MCF 10A (cell line): ENCODE measurements around the gene PPARD. TPM values are rescaled to one million over a fixed set of nuclear protein-coding genes. Genes with fewer than 3 reads are reported as not detected.
A peak's percentile ranks its signal among the peaks of the same experiment; 100 is the strongest.

Source experiments
- BruUV-seq: library from RNA; stranded (reverse); fragments of 400-500 nt; replicated peaks from 2 replicates; lab custom pipeline; 2021; lab: Mats Ljungman, UMichigan
- CTCF ChIA-PET: fragments of 300-600 bp; sonication (Branson Sonifier 250); formaldehyde crosslinking; extraction: SDS; loops from one replicate; lab custom pipeline; 2021; ENCODE audit warnings: antibody characterized with exemption, inconsistent platforms; lab: Yijun Ruan, JAX
- POLR2A ChIA-PET: fragments of 300-600, 350-650 bp; sonication (Branson Sonifier 250); formaldehyde crosslinking; extraction: SDS; loops from one replicate; lab custom pipeline; 2020; ENCODE audit warnings: antibody characterized with exemption, inconsistent platforms; lab: Yijun Ruan, JAX
- DNase-seq: peaks from one replicate; pipeline ENCODE4 v3.0.0-alpha.2; 2018; ENCODE audit not compliant: unreplicated experiment
- H3K27ac Mint-ChIP-seq: one replicate; pipeline ENCODE4 v1.8.0; 2022; ENCODE audit warnings: mild to moderate bottlenecking, low read depth, mixed read lengths; ENCODE audit not compliant: unreplicated experiment
- H3K27me3 Mint-ChIP-seq: one replicate; pipeline ENCODE4 v1.8.0; 2022; ENCODE audit warnings: mixed read lengths; ENCODE audit not compliant: insufficient read depth, unreplicated experiment
- H3K36me3 Mint-ChIP-seq: one replicate; pipeline ENCODE4 v1.8.0; 2022; ENCODE audit warnings: mild to moderate bottlenecking, moderate library complexity, mixed read lengths; ENCODE audit not compliant: insufficient read depth, unreplicated experiment
- H3K4me1 Mint-ChIP-seq: one replicate; pipeline ENCODE4 v1.8.0; 2022; ENCODE audit warnings: mixed read lengths; ENCODE audit not compliant: insufficient read depth, unreplicated experiment
- H3K4me3 Mint-ChIP-seq: one replicate; pipeline ENCODE4 v1.8.0; 2022; ENCODE audit warnings: mild to moderate bottlenecking, moderate library complexity, mixed read lengths; ENCODE audit not compliant: unreplicated experiment
- H3K9me3 Mint-ChIP-seq: one replicate; pipeline ENCODE4 v1.8.0; 2022; ENCODE audit warnings: mixed read lengths; ENCODE audit not compliant: unreplicated experiment
- intact Hi-C: fragments of 100-400 bp; cut with micrococcal nuclease; formaldehyde crosslinking; loops from 2 replicates; pipeline ENCODE4 v1.14.1; 2022
- total RNA-seq: library from RNA; stranded (reverse); gene quantifications from 2 replicates; pipeline ENCODE4 v1.2.3, GENCODE V29; 2022
- TF ChIP-seq, protein P1 (sequence below): fragments of 200-600 bp; IDR thresholded peaks from one replicate; pipeline ENCODE4 v1.8.0; 2022; ENCODE audit warnings: antibody characterized with exemption, mild to moderate bottlenecking; ENCODE audit not compliant: unreplicated experiment

Gene PPARD
- total RNA-seq, 1 experiment from 2014 or later, result 13.8 TPM

DNA sequence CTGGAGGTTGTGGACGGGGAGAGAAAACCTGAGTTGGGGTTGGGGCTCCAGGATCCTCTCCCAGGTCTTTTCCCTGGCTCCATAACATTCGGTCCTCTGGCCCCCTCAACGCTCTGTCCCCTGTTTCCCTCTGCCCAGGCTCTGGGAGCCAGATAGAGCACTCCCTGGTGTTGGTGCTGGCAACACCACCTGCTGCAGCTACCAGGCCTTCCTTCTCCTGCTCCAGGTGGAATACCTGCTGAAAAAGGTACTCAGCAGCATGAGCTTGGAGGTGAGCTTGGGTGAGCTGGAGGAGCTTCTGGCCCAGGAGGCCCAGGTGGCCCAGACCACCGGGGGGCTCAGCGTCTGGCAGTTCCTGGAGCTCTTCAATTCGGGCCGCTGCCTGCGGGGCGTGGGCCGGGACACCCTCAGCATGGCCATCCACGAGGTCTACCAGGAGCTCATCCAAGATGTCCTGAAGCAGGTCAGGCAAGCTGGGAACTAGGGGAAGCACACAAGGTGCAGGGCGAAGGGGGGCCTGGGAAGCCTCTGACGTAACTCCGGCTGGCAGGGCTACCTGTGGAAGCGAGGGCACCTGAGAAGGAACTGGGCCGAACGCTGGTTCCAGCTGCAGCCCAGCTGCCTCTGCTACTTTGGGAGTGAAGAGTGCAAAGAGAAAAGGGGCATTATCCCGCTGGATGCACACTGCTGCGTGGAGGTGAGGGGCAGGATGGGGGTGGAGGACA, 30.1 kb upstream of the PPARD start:
- intact Hi-C loops, result no loop called here
- Mint-ChIP-seq H3K4me1 (no peaks in the 10 kb centered on the region), H3K9me3 (no peaks in the 10 kb centered on the region), H3K27ac (no peak overlapping the region), H3K27me3 (no peaks in the 10 kb centered on the region), H3K36me3 (peaks cover 16% of the 10 kb centered on the region), H3K4me3 (no peak overlapping the region)
- DNase-seq, result no peak
- ChIA-PET POLR2A (interaction anchor here (1.3 kb wide), 1 partner anchor 11 kb away, joined by 5 read pairs; no protein-coding TSS in a partner anchor), CTCF (interaction anchor here (0.7 kb wide), 1 partner anchor 16 kb away, joined by 4 read pairs; no protein-coding TSS in a partner anchor)
- no TSS peak for BruUV-seq
- TF ChIP-seq, protein P1, sequence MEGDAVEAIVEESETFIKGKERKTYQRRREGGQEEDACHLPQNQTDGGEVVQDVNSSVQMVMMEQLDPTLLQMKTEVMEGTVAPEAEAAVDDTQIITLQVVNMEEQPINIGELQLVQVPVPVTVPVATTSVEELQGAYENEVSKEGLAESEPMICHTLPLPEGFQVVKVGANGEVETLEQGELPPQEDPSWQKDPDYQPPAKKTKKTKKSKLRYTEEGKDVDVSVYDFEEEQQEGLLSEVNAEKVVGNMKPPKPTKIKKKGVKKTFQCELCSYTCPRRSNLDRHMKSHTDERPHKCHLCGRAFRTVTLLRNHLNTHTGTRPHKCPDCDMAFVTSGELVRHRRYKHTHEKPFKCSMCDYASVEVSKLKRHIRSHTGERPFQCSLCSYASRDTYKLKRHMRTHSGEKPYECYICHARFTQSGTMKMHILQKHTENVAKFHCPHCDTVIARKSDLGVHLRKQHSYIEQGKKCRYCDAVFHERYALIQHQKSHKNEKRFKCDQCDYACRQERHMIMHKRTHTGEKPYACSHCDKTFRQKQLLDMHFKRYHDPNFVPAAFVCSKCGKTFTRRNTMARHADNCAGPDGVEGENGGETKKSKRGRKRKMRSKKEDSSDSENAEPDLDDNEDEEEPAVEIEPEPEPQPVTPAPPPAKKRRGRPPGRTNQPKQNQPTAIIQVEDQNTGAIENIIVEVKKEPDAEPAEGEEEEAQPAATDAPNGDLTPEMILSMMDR, result no peak

DNA sequence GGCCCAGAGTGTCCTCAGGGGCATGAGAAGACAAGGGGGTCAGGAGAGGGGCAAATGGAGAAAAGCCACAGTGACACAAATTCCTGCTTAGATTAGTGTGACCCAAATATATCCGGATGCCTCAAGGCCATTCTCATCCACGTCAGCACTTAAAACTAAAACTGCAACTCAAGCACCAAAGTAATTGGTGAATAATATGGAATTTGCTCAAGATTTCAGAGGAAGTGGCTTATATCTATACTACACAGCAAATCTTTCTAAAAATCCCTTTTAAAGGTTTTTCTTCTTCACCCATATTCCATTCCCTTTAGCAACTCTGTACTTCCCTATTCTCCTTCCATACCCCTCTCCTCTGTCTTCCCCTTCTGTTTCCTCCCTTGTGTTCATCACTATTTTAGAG, 29.6 kb upstream of the PPARD start:
- TF ChIP-seq, protein P1, result no peak
- peak overlapping the region; percentile 33 for H3K27ac Mint-ChIP-seq
- BruUV-seq, result no TSS peak
- CTCF ChIA-PET, result no interaction called here
- H3K9me3 Mint-ChIP-seq, result no peaks in the 10 kb centered on the region
- POLR2A ChIA-PET, result interaction anchor here (1.3 kb wide), 1 partner anchor 11 kb away, joined by 5 read pairs; no protein-coding TSS in a partner anchor
- peaks cover under 1% of the 10 kb centered on the region for H3K4me1 Mint-ChIP-seq
- no peak overlapping the region for H3K4me3 Mint-ChIP-seq
- intact Hi-C loops, result no loop called here
- no peak for DNase-seq
- peaks cover 22% of the 10 kb centered on the region for H3K36me3 Mint-ChIP-seq
- no peaks in the 10 kb centered on the region for H3K27me3 Mint-ChIP-seq

DNA sequence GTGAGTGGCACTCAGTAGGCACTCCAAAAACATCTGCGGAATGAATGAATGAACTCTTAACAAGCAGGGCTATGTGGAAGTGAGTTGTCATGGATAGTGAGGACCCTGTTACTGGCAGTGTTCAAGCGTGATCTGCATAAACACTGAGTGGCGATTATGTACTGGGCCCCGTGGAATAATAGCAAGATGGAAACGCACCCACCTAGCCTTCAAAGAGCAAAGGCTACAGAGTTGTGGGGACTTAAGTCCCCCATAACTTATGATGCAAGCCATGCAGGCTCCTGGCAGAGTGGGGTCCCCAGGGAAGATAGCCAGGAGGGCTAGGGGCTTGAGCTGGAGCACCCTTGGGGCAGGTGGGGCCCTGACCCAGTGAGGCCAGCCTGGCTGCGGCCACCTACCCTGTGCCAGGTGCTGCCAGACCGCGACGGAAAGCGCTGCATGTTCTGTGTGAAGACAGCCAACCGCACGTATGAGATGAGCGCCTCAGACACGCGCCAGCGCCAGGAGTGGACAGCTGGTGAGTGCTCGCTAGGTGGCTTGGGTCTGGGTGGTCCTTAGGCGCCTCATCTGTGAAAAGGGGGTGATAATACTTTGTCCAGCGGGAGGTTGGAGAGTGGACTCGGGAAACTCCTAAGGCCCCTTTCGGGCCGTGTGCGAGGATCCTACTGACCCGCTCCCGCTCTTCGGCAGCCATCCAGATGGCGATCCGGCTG, 24.7 kb upstream of the PPARD start:
- intact Hi-C loops, result no loop called here
- H3K27ac Mint-ChIP-seq, result no peak overlapping the region
- H3K4me1 Mint-ChIP-seq, result peaks cover 10% of the 10 kb centered on the region
- TF ChIP-seq, protein P1, result no peak
- no peaks in the 10 kb centered on the region for H3K27me3 Mint-ChIP-seq
- no peak for DNase-seq
- ChIA-PET CTCF (interaction anchor here (0.5 to 1.5 kb wide), 3 partner anchors 10 to 33 kb away, joined by 3 to 5 read pairs (median 3); no protein-coding TSS in a partner anchor), POLR2A (no interaction called here)
- H3K36me3 Mint-ChIP-seq, result peaks cover 38% of the 10 kb centered on the region
- H3K4me3 Mint-ChIP-seq, result peak overlapping the region; percentile 77
- no TSS peak for BruUV-seq
- no peaks in the 10 kb centered on the region for H3K9me3 Mint-ChIP-seq
